ENCODE data around the gene SLC22A23.

GRCh38 chr6:3388786-3389185 is 68.1 kb downstream of the SLC22A23 start:
- no peak for TF ChIP-seq CTCF (IDR thresholded peaks at IDR 0.05 in 4 of 5, conservative IDR thresholded peaks at IDR 0.05 in 1 of 5)
- no peak for TF ChIP-seq POLR2A (IDR thresholded peaks at IDR 0.05)

Data from gastrocnemius medialis (tissue), 4 donors.